HL-60 (cell line): Measurements from ENCODE around the gene TAF3.

Source experiments
- GABPA ChIP-seq: IDR thresholded peaks from 2 replicates; pipeline ENCODE4 v1.6.1; 2012; ENCODE audit warnings: low read depth
- TF ChIP-seq, protein P1 (sequence below): IDR thresholded peaks from one replicate; pipeline ENCODE4 v1.5.1; 2011; ENCODE audit warnings: low read length, control low read depth, inconsistent platforms; ENCODE audit not compliant: insufficient read depth

DNA sequence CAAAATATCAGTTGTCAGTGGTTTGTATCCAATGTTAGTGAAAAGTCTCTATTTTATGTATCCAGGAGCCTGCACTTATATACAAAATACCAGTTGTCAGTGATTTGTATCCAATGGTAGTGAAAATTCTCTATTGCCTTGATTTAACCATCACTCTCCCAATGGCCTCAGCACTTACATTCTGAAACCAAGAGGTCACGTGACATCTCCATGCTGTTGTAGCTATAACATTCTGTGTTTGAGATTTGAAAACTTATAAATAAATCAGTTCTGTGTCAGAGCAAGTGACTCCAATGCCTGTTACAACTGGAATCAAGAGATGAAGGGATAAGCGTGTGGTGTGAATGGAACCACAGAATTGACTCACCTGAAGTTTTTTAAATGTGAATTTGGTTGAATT lies 205.5 kb downstream of the TAF3 start:
- TF ChIP-seq, protein P1, sequence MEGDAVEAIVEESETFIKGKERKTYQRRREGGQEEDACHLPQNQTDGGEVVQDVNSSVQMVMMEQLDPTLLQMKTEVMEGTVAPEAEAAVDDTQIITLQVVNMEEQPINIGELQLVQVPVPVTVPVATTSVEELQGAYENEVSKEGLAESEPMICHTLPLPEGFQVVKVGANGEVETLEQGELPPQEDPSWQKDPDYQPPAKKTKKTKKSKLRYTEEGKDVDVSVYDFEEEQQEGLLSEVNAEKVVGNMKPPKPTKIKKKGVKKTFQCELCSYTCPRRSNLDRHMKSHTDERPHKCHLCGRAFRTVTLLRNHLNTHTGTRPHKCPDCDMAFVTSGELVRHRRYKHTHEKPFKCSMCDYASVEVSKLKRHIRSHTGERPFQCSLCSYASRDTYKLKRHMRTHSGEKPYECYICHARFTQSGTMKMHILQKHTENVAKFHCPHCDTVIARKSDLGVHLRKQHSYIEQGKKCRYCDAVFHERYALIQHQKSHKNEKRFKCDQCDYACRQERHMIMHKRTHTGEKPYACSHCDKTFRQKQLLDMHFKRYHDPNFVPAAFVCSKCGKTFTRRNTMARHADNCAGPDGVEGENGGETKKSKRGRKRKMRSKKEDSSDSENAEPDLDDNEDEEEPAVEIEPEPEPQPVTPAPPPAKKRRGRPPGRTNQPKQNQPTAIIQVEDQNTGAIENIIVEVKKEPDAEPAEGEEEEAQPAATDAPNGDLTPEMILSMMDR: no peak
- no peak for TF ChIP-seq GABPA
